Mucosa of descending colon (tissue), 3 donors: ENCODE measurements around the gene ANO1. TPM values are rescaled to one million over a fixed set of nuclear protein-coding genes. Genes with fewer than 3 reads are reported as not detected.

Experiments
- ATAC-seq: fragments of 200-7000 bp; cut with Tn5 transposase; one replicate; pipeline ENCODE4 v1.9.1; 2020; ENCODE audit warnings: mild to moderate bottlenecking, moderate library complexity
- DNase-seq, 3 donors: peaks; one replicate each; pipeline ENCODE4 v3.0.0-alpha.2; 2020
- H3K36me3 ChIP-seq: fragments of 200-600 bp; one replicate; pipeline ENCODE4 v1.8.0; 2021; ENCODE audit warnings: low read depth, mild to moderate bottlenecking
- H3K4me1 ChIP-seq: fragments of 200-600 bp; one replicate; pipeline ENCODE4 v1.8.0; 2021; ENCODE audit warnings: low read depth, mild to moderate bottlenecking
- H3K4me3 ChIP-seq: fragments of 200-600 bp; one replicate; pipeline ENCODE4 v1.8.0; 2021; ENCODE audit warnings: mild to moderate bottlenecking
- H3K9me3 ChIP-seq: fragments of 200-600 bp; one replicate; pipeline ENCODE4 v1.8.0; 2021; ENCODE audit warnings: mild to moderate bottlenecking
- intact Hi-C, 2 donors: fragments of 100-400 bp; cut with DNase I in 1 of 2; cut with micrococcal nuclease in 1 of 2; formaldehyde crosslinking; loops; one replicate each; pipeline versions ENCODE4 v1.11.0 to v1.11.1; 2022; cut with DNase I, micrococcal nuclease
- total RNA-seq, 3 donors: library from RNA; stranded (reverse); fragmentation: NEBNext Ultra II Directional in 2 of 3; extraction: Animal tissue kit (Norgen Biotek cat#: 25700) in 2 of 3; gene quantifications; one replicate each; pipeline versions ENCODE4 v1.2.1 to v1.2.4, GENCODE V29; 2021 to 2023
- TF ChIP-seq, protein P1 (sequence below): fragments of 200-600 bp; IDR thresholded peaks from one replicate; pipeline ENCODE4 v1.8.0; 2022; ENCODE audit warnings: antibody characterized with exemption, mild to moderate bottlenecking
- donor health status: DM: no; HTN: no; CAD: no; lungs with moderate emphysema.
- donor health status: DM: no; HTN: no; CAD: no.
- donor health status: DM: no; HTN: yes; CAD: no.

Gene ANO1
- total RNA-seq, 3 donors from 2014 or later: 10.7 to 26.6 (median 11.8) TPM

GRCh38 chr11:70057080-70057479 lies 21.0 kb upstream of the ANO1 start:
- ATAC-seq (no peak), DNase-seq (no peak)
- intact Hi-C loops: no loop called here

GRCh38 chr11:70059971-70060370 lies 18.1 kb upstream of the ANO1 start:
- intact Hi-C loops: no loop called here
- DNase-seq (no peak), ATAC-seq (no peak)
- Histone ChIP-seq H3K4me1 (no peaks in the 10 kb centered on the region), H3K4me3 (no peak overlapping the region), H3K36me3 (no peaks in the 10 kb centered on the region), H3K9me3 (no peaks in the 10 kb centered on the region)
- TF ChIP-seq, protein P1, sequence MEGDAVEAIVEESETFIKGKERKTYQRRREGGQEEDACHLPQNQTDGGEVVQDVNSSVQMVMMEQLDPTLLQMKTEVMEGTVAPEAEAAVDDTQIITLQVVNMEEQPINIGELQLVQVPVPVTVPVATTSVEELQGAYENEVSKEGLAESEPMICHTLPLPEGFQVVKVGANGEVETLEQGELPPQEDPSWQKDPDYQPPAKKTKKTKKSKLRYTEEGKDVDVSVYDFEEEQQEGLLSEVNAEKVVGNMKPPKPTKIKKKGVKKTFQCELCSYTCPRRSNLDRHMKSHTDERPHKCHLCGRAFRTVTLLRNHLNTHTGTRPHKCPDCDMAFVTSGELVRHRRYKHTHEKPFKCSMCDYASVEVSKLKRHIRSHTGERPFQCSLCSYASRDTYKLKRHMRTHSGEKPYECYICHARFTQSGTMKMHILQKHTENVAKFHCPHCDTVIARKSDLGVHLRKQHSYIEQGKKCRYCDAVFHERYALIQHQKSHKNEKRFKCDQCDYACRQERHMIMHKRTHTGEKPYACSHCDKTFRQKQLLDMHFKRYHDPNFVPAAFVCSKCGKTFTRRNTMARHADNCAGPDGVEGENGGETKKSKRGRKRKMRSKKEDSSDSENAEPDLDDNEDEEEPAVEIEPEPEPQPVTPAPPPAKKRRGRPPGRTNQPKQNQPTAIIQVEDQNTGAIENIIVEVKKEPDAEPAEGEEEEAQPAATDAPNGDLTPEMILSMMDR: no peak

More at GRCh38 chr11:70057080-70057479, 21.0 kb upstream of the ANO1 start:
- Histone ChIP-seq H3K4me3 (no peak overlapping the region), H3K36me3 (no peaks in the 10 kb centered on the region), H3K4me1 (no peaks in the 10 kb centered on the region), H3K9me3 (no peaks in the 10 kb centered on the region)
- TF ChIP-seq, protein P1: no peak

GRCh38 chr11:70060611-70061293 lies 17.4 kb upstream of the ANO1 start:
- no peak overlapping the region for H3K4me3 ChIP-seq
- H3K9me3 ChIP-seq: no peaks in the 10 kb centered on the region
- H3K36me3 ChIP-seq: no peaks in the 10 kb centered on the region
- intact Hi-C loops: no loop called here
- TF ChIP-seq, protein P1: no peak
- H3K4me1 ChIP-seq: no peaks in the 10 kb centered on the region
- ATAC-seq: no peak
- no peak for DNase-seq

DNA sequence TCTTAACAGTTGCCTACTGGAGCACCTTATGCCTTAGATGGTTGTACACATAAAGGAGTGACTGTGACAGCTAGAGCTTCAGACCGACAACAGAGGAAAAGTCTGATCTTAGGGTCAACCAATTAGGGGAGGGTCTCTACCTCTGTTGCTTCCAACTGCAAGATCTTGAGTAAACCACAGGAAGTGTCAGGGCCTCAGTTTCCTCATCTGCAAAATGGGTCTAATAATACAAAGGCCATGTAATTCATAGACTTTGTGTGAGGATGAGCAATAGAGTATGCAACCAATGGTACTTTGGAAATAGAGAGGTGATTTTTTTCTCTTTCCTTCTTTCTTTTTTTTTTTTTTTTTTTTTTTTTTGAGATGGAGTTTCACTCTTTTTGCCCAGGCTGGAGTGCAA lies 16.4 kb upstream of the ANO1 start:
- Histone ChIP-seq H3K4me3 (no peak overlapping the region), H3K9me3 (no peaks in the 10 kb centered on the region), H3K36me3 (no peaks in the 10 kb centered on the region), H3K4me1 (no peaks in the 10 kb centered on the region)
- DNase-seq (no peak), ATAC-seq (no peak)
- TF ChIP-seq, protein P1: no peak
- intact Hi-C loops: no loop called here

DNA sequence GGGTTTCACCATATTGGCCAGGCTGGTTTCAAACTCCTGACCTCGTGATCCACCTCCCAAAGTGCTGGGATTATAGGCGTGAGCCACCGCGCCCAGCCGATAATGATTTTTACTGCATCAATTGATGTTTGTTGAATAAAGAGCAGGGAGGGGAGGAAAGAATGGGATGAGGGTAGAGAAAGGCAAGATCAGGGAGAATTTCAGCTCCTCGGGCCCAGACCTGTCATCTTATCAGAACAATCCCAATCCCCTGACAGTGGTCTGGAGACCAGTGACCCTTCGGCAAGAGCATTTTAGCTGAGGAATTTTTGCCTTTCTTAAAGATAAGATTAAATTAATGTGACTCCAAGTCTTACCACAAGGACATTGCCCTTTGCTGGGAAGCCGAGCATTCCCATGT lies 15.0 kb upstream of the ANO1 start:
- intact Hi-C loops: no loop called here

More for the DNA sequence above, 15.0 kb upstream of the ANO1 start:
- TF ChIP-seq, protein P1: no peak
- Histone ChIP-seq H3K4me3 (no peak overlapping the region), H3K9me3 (no peaks in the 10 kb centered on the region), H3K36me3 (no peaks in the 10 kb centered on the region), H3K4me1 (no peaks in the 10 kb centered on the region)
- ATAC-seq (no peak), DNase-seq (no peak)
